ENCODE data around the gene PAPPA2.

DNA sequence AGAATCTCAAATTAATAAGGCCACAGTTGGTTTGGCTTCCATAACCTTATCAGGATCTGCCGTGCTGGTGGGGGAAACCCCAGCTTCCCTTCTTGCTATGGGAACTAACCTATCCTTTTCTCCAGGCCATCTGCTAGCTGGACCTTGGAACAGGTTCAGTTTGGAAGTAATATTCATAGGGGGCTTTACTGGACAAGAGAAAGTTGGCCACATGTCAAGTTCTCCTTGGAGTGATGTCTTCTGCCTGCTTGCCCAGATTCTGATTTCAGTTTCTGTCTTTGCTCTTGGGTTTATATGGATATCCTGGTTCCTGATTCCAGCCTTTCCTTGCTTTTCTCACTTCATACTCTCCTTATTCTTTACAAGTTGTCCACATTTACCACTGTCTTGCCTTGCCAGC lies 421.9 kb downstream of the PAPPA2 start:
- TF ChIP-seq, protein P1, sequence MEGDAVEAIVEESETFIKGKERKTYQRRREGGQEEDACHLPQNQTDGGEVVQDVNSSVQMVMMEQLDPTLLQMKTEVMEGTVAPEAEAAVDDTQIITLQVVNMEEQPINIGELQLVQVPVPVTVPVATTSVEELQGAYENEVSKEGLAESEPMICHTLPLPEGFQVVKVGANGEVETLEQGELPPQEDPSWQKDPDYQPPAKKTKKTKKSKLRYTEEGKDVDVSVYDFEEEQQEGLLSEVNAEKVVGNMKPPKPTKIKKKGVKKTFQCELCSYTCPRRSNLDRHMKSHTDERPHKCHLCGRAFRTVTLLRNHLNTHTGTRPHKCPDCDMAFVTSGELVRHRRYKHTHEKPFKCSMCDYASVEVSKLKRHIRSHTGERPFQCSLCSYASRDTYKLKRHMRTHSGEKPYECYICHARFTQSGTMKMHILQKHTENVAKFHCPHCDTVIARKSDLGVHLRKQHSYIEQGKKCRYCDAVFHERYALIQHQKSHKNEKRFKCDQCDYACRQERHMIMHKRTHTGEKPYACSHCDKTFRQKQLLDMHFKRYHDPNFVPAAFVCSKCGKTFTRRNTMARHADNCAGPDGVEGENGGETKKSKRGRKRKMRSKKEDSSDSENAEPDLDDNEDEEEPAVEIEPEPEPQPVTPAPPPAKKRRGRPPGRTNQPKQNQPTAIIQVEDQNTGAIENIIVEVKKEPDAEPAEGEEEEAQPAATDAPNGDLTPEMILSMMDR (conservative IDR thresholded peaks at IDR 0.05) = no peak
- no peak for TF ChIP-seq EZH2 (IDR thresholded peaks at IDR 0.05; ENCODE audit: low read depth)

Data from PC-9 (cell line).